CD4-positive, CD25-positive, alpha-beta regulatory T cell (primary cell): ENCODE data around the gene MCOLN2. TPM values are rescaled to one million over a fixed set of nuclear protein-coding genes. Genes with fewer than 3 reads are reported as not detected.
A peak's percentile ranks its signal among the peaks of the same experiment; 100 is the strongest.

ENCODE experiments used
- ATAC-seq, 2 donors: fragments of 150-1000 bp; cut with Tn5 transposase; one replicate each; pipeline ENCODE4 v1.10.0; 2021; ENCODE audit warnings: low read depth in 2 of 2, moderate number of reproducible peaks in 2 of 2, moderate library complexity in 1 of 2
- DNase-seq, 3 donors: peaks; one replicate each; pipeline versions ENCODE4 v3.0.0 to v3.0.0-alpha.2; 2012 to 2022; ENCODE audit warnings: mixed read lengths in 1 of 3
- H3K27ac ChIP-seq: one replicate; pipeline ENCODE4 v1.7.0; 2013; ENCODE audit warnings: mild to moderate bottlenecking, low read length; ENCODE audit not compliant: insufficient read depth, poor library complexity, severe bottlenecking
- H3K27me3 ChIP-seq: one replicate; pipeline ENCODE4 v1.7.0; 2013; ENCODE audit warnings: low read length; ENCODE audit not compliant: control insufficient read depth, insufficient read depth
- H3K36me3 ChIP-seq: one replicate; pipeline ENCODE4 v1.7.0; 2013; ENCODE audit warnings: mild to moderate bottlenecking, low read length, moderate library complexity; ENCODE audit not compliant: control insufficient read depth, insufficient read depth
- H3K4me1 ChIP-seq: 2 replicates; pipeline ENCODE4 v1.7.0; 2013; ENCODE audit warnings: mild to moderate bottlenecking, low read length; ENCODE audit not compliant: insufficient read depth, control insufficient read depth, poor library complexity, severe bottlenecking
- H3K4me3 ChIP-seq: one replicate; pipeline ENCODE4 v1.7.0; 2013; ENCODE audit warnings: low read depth, mild to moderate bottlenecking, low read length, moderate library complexity
- H3K9me3 ChIP-seq, 2 experiments: 1 replicate in 1 of 2; 2 replicates in 1 of 2; pipeline ENCODE4 v1.7.0; 2013; ENCODE audit warnings: low read length in 2 of 2, mild to moderate bottlenecking in 1 of 2, moderate library complexity in 1 of 2; ENCODE audit not compliant: control insufficient read depth in 2 of 2
- H3K27ac Mint-ChIP-seq, 3 donors: one replicate each; pipeline ENCODE4 v1.8.0; 2020 to 2022; ENCODE audit warnings: mild to moderate bottlenecking in 3 of 3, mixed read lengths in 3 of 3, moderate library complexity in 2 of 3
- H3K27me3 Mint-ChIP-seq: one replicate; pipeline ENCODE4 v1.8.0; 2022; ENCODE audit warnings: mild to moderate bottlenecking, mixed read lengths
- H3K36me3 Mint-ChIP-seq: one replicate; pipeline ENCODE4 v1.8.0; 2020; ENCODE audit warnings: mixed read lengths
- H3K4me1 Mint-ChIP-seq, 4 donors: one replicate each; pipeline ENCODE4 v1.8.0; 2020 to 2022; ENCODE audit warnings: mixed read lengths in 4 of 4, mild to moderate bottlenecking in 1 of 4
- H3K4me3 Mint-ChIP-seq, 4 donors: one replicate each; pipeline ENCODE4 v1.8.0; 2020 to 2022; ENCODE audit warnings: mild to moderate bottlenecking in 4 of 4, mixed read lengths in 4 of 4, moderate library complexity in 3 of 4
- H3K9me3 Mint-ChIP-seq, 7 donors: one replicate each; pipeline ENCODE4 v1.8.0; 2020 to 2022; ENCODE audit warnings: mixed read lengths in 7 of 7, mild to moderate bottlenecking in 3 of 7, moderate library complexity in 2 of 7
- polyA plus RNA-seq, 4 donors: library from polyadenylated mRNA; unstranded; fragments of 300-500 nt; fragmentation: Illumina TruSeq; gene quantifications; one replicate each; pipeline ENCODE4 v1.2.3, GENCODE V29; 2021
- total RNA-seq: library from RNA; stranded (reverse); gene quantifications from one replicate; pipeline ENCODE4 v1.2.3, GENCODE V29; 2022

The MCOLN2 gene
- total RNA-seq (6.4 TPM), polyA plus RNA-seq (under 1 TPM in 3 of 4 donors, not detected in 1; 0.47 to 0.69 (median 0.60) TPM)

DNA sequence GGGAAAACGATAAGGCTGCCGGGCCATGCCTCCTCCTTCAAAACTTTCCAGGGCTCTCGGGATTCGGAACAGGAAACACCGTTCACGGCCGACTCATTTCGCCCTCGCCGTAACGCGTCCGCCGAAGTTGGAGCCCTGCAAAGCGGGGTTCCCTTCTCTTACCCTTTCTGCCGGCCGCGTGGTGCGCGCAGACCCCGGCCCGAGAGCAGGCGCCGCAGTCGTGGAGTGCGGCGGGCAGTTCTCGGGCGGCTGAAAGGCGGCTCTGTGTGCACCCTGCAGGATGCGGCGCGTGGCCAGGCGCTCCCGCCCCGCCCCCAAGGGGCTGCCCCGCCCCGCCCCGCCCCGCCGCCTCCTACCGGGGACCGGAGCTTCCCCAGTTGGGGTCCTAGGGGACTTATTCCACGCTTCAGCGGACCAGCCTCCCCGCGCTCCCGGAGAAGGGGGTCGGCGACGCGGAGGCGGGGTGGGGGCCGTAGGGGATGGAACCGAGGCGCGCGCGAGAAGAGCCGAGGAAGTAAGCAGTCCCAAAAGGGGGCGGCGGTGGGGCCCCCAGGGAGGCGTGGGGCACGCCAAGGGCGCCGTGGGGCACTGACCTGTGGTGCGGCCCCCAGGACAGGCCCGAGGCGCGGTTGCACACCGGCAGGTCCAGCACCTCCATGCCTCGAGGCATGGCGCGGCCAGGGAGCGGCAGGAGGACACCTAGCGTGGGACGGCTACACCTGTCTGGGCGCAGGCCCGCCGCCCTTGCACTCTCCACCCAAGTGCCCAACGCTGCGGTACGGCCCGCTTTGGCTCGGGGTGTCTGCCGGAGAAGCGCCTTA lies at the start of gene MCOLN2:
MCOLN2 (minus strand) TSS at position 268 of the 821 bp plus-strand sequence; CDS start at position 27, 241 bp downstream.
- no peaks in the 10 kb centered on the region for H3K36me3 Mint-ChIP-seq
- H3K4me3 Mint-ChIP-seq, result peak within 1 kb of the TSS; percentile 70 to 89 (median 87)
- peaks cover 34% of the 10 kb centered on the region for H3K27me3 ChIP-seq
- no peaks in the 10 kb centered on the region for H3K36me3 ChIP-seq
- ATAC-seq (peak; percentile 59 to 74), DNase-seq (peak; percentile 26 to 51 (median 38))
- no peak within 1 kb of the TSS for H3K27ac ChIP-seq
- peaks cover 0 to 18% (median 13%) of the 10 kb centered on the region in 4 donors for H3K4me1 Mint-ChIP-seq
- peaks cover 18% of the 10 kb centered on the region for H3K4me1 ChIP-seq
- peak within 1 kb of the TSS in 2 of 3 donors; percentile 6 to 52 for H3K27ac Mint-ChIP-seq
- peak within 1 kb of the TSS; percentile 65 for H3K4me3 ChIP-seq
- peaks cover 0 to 2% (median 0%) of the 10 kb centered on the region in 7 donors for H3K9me3 Mint-ChIP-seq
- no peaks in the 10 kb centered on the region for H3K9me3 ChIP-seq
- peaks cover 74% of the 10 kb centered on the region for H3K27me3 Mint-ChIP-seq

DNA sequence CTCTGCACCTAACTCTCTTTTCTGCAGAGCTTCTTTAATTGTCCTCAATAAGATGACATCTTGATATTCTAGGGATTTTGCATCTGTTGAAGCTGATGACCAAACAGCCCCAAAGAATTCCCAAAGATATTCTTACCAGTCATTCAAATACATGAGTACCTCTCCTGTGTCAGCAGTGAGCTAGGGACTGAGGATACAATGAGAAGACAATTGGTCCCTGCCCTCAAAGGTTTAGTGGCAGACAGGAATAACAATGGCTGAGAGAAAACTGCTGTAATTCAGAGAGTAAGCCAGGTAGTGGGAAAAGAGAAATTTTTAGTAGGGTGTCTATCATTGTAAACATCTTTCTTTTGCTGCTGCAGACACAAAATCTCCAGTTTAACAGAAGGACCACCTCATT lies 45.5 kb upstream of the MCOLN2 start:
- Histone ChIP-seq H3K36me3 (no peaks in the 10 kb centered on the region), H3K4me1 (peaks cover under 1% of the 10 kb centered on the region), H3K9me3 (no peaks in the 10 kb centered on the region), H3K27me3 (peaks cover 18% of the 10 kb centered on the region), H3K4me3 (no peak overlapping the region), H3K27ac (no peak overlapping the region)
- no peak for ATAC-seq
- no peak for DNase-seq
- peaks cover 0 to 6% (median 0%) of the 10 kb centered on the region in 4 donors for H3K4me1 Mint-ChIP-seq
- no peak overlapping the region for H3K4me3 Mint-ChIP-seq
- H3K27me3 Mint-ChIP-seq, result peaks cover 50% of the 10 kb centered on the region
- no peak overlapping the region for H3K27ac Mint-ChIP-seq
- no peaks in the 10 kb centered on the region for H3K36me3 Mint-ChIP-seq
- no peaks in the 10 kb centered on the region for H3K9me3 Mint-ChIP-seq

DNA sequence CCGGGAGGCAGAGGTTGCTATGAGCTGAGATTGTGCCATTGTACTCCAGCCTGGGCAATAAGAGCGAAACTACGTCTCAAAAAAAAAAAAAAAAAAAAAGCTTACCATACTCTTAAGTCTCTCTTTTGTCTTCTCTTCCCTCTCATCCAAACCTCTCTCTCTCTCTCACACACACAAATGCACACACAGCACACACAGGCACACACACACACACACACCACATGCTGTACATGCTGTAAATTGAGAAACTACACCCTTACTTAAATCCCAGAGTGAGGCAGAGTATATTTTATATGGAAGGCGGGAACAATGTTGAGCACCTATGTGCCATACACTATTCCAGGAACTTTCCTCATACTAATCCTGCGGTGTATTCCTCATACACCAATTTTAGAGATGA lies 44.9 kb upstream of the MCOLN2 start:
- no peaks in the 10 kb centered on the region for H3K36me3 ChIP-seq
- H3K27ac Mint-ChIP-seq, result peak overlapping the region in 1 of 3 donors; percentile 17

DNA sequence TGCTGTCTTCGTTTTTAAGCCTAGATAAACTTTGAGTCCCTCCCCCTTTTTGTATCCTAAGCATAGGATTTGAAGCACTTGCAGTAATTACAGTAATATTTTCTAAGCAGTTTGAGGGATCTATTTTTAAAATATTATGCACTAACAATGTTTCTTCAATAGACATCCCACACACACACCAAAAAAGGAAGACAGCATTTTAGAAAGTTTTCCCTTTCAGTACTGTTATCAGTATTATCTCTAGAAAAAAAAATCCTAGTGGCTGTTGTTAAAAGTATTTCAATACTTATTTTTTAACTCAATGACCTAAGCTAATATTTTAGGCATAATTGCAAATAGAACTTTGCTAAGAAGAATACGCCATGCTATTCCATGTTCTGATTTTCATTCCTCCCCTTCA lies 36.3 kb upstream of the MCOLN2 start:
- Mint-ChIP-seq H3K36me3 (no peaks in the 10 kb centered on the region), H3K9me3 (no peaks in the 10 kb centered on the region), H3K4me3 (no peak overlapping the region), H3K27ac (no peak overlapping the region), H3K27me3 (peaks cover 12% of the 10 kb centered on the region), H3K4me1 (no peaks in the 10 kb centered on the region)
- Histone ChIP-seq H3K27ac (no peak overlapping the region), H3K4me3 (no peak overlapping the region), H3K9me3 (no peaks in the 10 kb centered on the region), H3K36me3 (no peaks in the 10 kb centered on the region), H3K27me3 (peaks cover 4% of the 10 kb centered on the region), H3K4me1 (no peaks in the 10 kb centered on the region)
- DNase-seq (no peak), ATAC-seq (no peak)

More for the DNA sequence above, 44.9 kb upstream of the MCOLN2 start:
- DNase-seq, result no peak
- H3K27me3 ChIP-seq, result peaks cover 12% of the 10 kb centered on the region
- no peak overlapping the region for H3K4me3 Mint-ChIP-seq
- ATAC-seq, result no peak
- no peak overlapping the region for H3K27ac ChIP-seq
- H3K36me3 Mint-ChIP-seq, result no peaks in the 10 kb centered on the region
- H3K4me1 Mint-ChIP-seq, result no peaks in the 10 kb centered on the region
- H3K9me3 Mint-ChIP-seq, result no peaks in the 10 kb centered on the region
- H3K27me3 Mint-ChIP-seq, result peaks cover 44% of the 10 kb centered on the region
- H3K4me1 ChIP-seq, result no peaks in the 10 kb centered on the region
- H3K9me3 ChIP-seq, result no peaks in the 10 kb centered on the region
- no peak overlapping the region for H3K4me3 ChIP-seq

DNA sequence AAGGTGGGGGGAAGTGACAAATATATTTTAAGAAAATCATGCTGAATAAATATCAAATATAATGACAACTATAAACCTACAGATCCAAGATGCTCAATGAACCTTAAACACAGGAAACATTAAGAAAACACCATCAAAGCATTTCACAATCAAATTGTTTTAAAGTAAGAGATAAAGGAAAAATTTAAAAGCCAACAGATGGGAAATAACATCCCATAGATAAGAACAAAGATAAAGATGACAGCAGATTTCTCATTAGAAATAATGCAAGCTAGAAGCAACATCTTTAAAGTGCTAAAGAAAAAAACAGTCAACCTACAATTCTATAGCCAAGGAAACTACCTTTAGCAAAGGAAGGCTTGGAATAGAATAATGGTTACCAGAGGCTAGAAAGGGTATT lies 33.6 kb upstream of the MCOLN2 start:
- H3K27me3 Mint-ChIP-seq, result peaks cover 4% of the 10 kb centered on the region

DNA sequence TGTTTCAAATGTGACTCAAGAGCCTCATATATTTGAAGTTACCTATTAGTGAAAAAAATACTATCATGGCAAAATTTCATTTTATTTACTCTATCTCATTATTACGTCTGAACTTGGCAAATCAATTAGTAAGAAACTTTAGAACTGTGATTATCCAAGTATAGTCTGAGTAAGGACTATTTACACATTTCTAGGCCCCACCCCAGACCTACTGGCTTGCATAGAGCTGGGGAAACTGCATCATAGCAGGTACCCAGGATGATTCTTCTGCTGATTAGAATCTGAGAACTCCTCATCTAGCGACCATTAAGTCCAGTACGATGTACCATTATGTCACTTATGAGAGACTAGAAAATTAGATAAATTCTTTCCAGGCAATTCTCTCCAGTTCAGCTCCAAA lies 31.2 kb upstream of the MCOLN2 start:
- no peaks in the 10 kb centered on the region for H3K4me1 ChIP-seq
- DNase-seq, result no peak
- H3K27ac ChIP-seq, result no peak overlapping the region
- peaks cover 4% of the 10 kb centered on the region for H3K27me3 Mint-ChIP-seq
- H3K27ac Mint-ChIP-seq, result peak overlapping the region in 2 of 3 donors; percentile 31 to 52
- H3K4me3 ChIP-seq, result no peak overlapping the region
- ATAC-seq, result no peak
- H3K27me3 ChIP-seq, result no peaks in the 10 kb centered on the region
- H3K4me1 Mint-ChIP-seq, result peaks cover 0 to 9% (median under 1%) of the 10 kb centered on the region in 4 donors
- H3K9me3 Mint-ChIP-seq, result no peaks in the 10 kb centered on the region
- no peak overlapping the region for H3K4me3 Mint-ChIP-seq
- H3K36me3 Mint-ChIP-seq, result no peaks in the 10 kb centered on the region
- no peaks in the 10 kb centered on the region for H3K36me3 ChIP-seq
- no peaks in the 10 kb centered on the region for H3K9me3 ChIP-seq

More for the DNA sequence above, 33.6 kb upstream of the MCOLN2 start:
- H3K9me3 ChIP-seq, result no peaks in the 10 kb centered on the region
- no peaks in the 10 kb centered on the region for H3K9me3 Mint-ChIP-seq
- H3K27ac ChIP-seq, result no peak overlapping the region
- peak overlapping the region in 2 of 3 donors; percentile 22 to 31 for H3K27ac Mint-ChIP-seq
- H3K27me3 ChIP-seq, result peaks cover 2% of the 10 kb centered on the region
- ATAC-seq (no peak), DNase-seq (no peak)
- no peak overlapping the region for H3K4me3 Mint-ChIP-seq
- no peak overlapping the region for H3K4me3 ChIP-seq
- H3K36me3 Mint-ChIP-seq, result no peaks in the 10 kb centered on the region
- peaks cover 0 to 9% (median under 1%) of the 10 kb centered on the region in 4 donors for H3K4me1 Mint-ChIP-seq
- H3K36me3 ChIP-seq, result no peaks in the 10 kb centered on the region
- no peaks in the 10 kb centered on the region for H3K4me1 ChIP-seq

DNA sequence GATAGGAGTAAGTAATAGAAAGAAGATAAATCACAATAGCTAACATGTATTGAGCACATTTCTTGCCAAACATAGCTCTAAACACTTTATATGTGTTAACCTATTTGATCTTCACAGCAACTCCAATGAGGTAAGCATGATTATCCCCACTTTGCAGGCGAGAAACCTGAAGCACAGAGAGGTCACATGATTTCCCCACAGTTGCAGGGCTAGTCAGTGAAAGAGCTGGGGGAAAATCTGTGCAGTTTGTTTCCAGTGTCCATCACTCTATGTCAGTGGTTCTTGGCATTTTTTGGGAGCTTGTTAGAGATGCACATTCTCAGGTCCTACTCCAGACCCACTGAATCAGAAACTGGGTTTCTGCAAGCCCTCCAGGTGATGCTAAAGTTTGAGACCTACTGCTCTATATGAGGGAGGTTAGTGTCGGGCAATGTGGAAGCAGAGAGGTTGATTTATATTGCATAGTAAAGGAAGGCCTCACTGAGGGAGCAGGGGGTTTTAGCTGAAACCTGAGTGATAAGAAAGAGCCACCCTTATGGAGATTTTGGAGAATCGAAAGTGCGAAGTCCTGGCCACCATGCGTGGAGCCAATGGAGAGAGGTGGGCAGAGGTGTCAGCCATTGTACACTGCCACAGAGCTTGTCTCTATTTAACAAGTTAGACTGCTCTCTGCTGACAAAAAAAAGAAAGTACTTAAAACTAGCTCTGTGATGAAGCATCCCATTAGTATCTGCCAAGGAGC lies 30.5 kb upstream of the MCOLN2 start:
- peaks cover 4% of the 10 kb centered on the region for H3K27me3 Mint-ChIP-seq
- no peaks in the 10 kb centered on the region for H3K9me3 Mint-ChIP-seq
- Histone ChIP-seq H3K4me3 (no peak overlapping the region), H3K36me3 (no peaks in the 10 kb centered on the region), H3K9me3 (no peaks in the 10 kb centered on the region), H3K4me1 (no peaks in the 10 kb centered on the region), H3K27ac (no peak overlapping the region), H3K27me3 (no peaks in the 10 kb centered on the region)
- H3K4me1 Mint-ChIP-seq, result peaks cover 0 to 9% (median under 1%) of the 10 kb centered on the region in 4 donors
- no peak overlapping the region for H3K4me3 Mint-ChIP-seq
- DNase-seq (peak in 2 of 3 donors; percentile 33 to 40), ATAC-seq (peak; percentile 61 to 66)
- H3K36me3 Mint-ChIP-seq, result no peaks in the 10 kb centered on the region
- H3K27ac Mint-ChIP-seq, result peak overlapping the region; percentile 29 to 52 (median 31)
